Caco-2 (cell line): ENCODE measurements around the gene KIF16B. TPM values are rescaled to one million over a fixed set of nuclear protein-coding genes. Genes with fewer than 3 reads are reported as not detected.

Experiments used
- BruUV-seq: library from RNA; stranded (reverse); fragments of 400-500 nt; replicated peaks from 2 replicates; lab custom pipeline; 2021; lab: Mats Ljungman, UMichigan
- CTCF ChIA-PET: fragments of 300-600 bp; sonication (Branson Sonifier 250); formaldehyde crosslinking; loops from one replicate; lab custom pipeline; 2022; ENCODE audit warnings: antibody characterized with exemption; lab: Charles Lee
- POLR2A ChIA-PET: fragments of 300-600 bp; sonication (Branson Sonifier 250); formaldehyde crosslinking; loops from one replicate; lab custom pipeline; 2022; ENCODE audit warnings: antibody characterized with exemption; lab: Charles Lee
- DNase-seq, 2 experiments: peaks; one replicate each; pipeline versions ENCODE4 v3.0.0 to v3.0.0-alpha.2; 2020 to 2022
- H3K27me3 ChIP-seq: replicated peaks from 2 replicates; pipeline ENCODE4 v1.6.0; 2011; ENCODE audit warnings: low read length; ENCODE audit not compliant: control insufficient read depth, insufficient read depth
- H3K36me3 ChIP-seq: 2 replicates; pipeline ENCODE4 v1.5.1; 2011; ENCODE audit warnings: low read length; ENCODE audit not compliant: control insufficient read depth, insufficient read depth
- H3K4me1 ChIP-seq: fragments of 250-450 bp; sonication (Bioruptor Pico); 2 replicates; pipeline ENCODE4 v1.5.1; 2020; ENCODE audit warnings: mild to moderate bottlenecking
- H3K4me3 ChIP-seq: 2 replicates; pipeline ENCODE4 v1.5.1; 2011; ENCODE audit warnings: low read depth, mild to moderate bottlenecking, control low read depth, low read length
- H3K9me3 ChIP-seq: fragments of 250-450 bp; sonication (Bioruptor Pico); 2 replicates; pipeline ENCODE4 v1.5.1; 2020; ENCODE audit warnings: mild to moderate bottlenecking, moderate library complexity
- H3K27ac Mint-ChIP-seq: one replicate; pipeline ENCODE4 v1.8.0; 2022; ENCODE audit warnings: mixed read lengths; ENCODE audit not compliant: unreplicated experiment
- H3K27me3 Mint-ChIP-seq: one replicate; pipeline ENCODE4 v1.8.0; 2022; ENCODE audit warnings: mixed read lengths; ENCODE audit not compliant: insufficient read depth, unreplicated experiment
- H3K36me3 Mint-ChIP-seq: one replicate; pipeline ENCODE4 v1.8.0; 2022; ENCODE audit warnings: mild to moderate bottlenecking, mixed read lengths; ENCODE audit not compliant: insufficient read depth, unreplicated experiment
- H3K4me1 Mint-ChIP-seq: one replicate; pipeline ENCODE4 v1.8.0; 2022; ENCODE audit warnings: low read depth, mixed read lengths; ENCODE audit not compliant: unreplicated experiment
- H3K4me3 Mint-ChIP-seq: one replicate; pipeline ENCODE4 v1.8.0; 2022; ENCODE audit warnings: mild to moderate bottlenecking, moderate library complexity, mixed read lengths; ENCODE audit not compliant: unreplicated experiment
- H3K9me3 Mint-ChIP-seq: one replicate; pipeline ENCODE4 v1.8.0; 2022; ENCODE audit warnings: mixed read lengths; ENCODE audit not compliant: unreplicated experiment
- intact Hi-C: fragments of 100-400 bp; cut with micrococcal nuclease; formaldehyde crosslinking; loops from one replicate; pipeline ENCODE4 v1.10.0; 2022; ENCODE audit not compliant: unreplicated experiment
- total RNA-seq: library from RNA; stranded (reverse); gene quantifications from 2 replicates; pipeline ENCODE4 v1.2.3, GENCODE V29; 2022
- TF ChIP-seq, protein P1 (sequence below), 2 experiments: fragments of 200-600 bp in 1 of 2; IDR thresholded peaks; 1 replicate in 1 of 2; 2 replicates in 1 of 2; pipeline versions ENCODE4 v1.5.1 to v1.8.0; 2011 to 2022; ENCODE audit warnings: antibody characterized with exemption in 1 of 2, control low read depth in 1 of 2, inconsistent platforms in 1 of 2, low read depth in 1 of 2, low read length in 1 of 2, mild to moderate bottlenecking in 1 of 2, moderate library complexity in 1 of 2; ENCODE audit not compliant: insufficient read depth in 1 of 2, severe bottlenecking in 1 of 2, unreplicated experiment in 1 of 2

The KIF16B gene
- total RNA-seq, 1 experiment from 2014 or later = 11.3 TPM

DNA sequence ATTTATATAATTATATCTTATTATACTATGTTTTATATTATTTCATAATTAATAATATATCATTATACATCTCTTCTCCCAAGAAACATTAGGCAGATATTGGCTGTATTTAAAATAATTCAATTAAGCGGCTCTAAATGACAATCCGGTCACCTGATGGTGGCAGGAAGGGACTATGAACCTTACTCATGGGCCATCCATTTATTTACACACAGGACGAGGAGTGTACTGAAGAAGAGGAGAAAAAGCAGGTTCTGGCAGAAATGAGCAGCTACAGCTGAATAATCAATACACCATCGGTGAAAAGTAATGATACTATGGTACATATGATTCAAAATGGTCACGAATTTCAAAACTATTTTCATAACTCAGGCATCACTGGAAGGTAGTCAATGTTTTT, 277.7 kb downstream of the KIF16B start:
- no peaks in the 10 kb centered on the region for H3K9me3 Mint-ChIP-seq
- no peaks in the 10 kb centered on the region for H3K27me3 Mint-ChIP-seq
- ChIA-PET CTCF (no interaction called here), POLR2A (no interaction called here)
- H3K4me3 ChIP-seq = no peak overlapping the region
- no peak overlapping the region for H3K4me3 Mint-ChIP-seq
- TF ChIP-seq, protein P1, sequence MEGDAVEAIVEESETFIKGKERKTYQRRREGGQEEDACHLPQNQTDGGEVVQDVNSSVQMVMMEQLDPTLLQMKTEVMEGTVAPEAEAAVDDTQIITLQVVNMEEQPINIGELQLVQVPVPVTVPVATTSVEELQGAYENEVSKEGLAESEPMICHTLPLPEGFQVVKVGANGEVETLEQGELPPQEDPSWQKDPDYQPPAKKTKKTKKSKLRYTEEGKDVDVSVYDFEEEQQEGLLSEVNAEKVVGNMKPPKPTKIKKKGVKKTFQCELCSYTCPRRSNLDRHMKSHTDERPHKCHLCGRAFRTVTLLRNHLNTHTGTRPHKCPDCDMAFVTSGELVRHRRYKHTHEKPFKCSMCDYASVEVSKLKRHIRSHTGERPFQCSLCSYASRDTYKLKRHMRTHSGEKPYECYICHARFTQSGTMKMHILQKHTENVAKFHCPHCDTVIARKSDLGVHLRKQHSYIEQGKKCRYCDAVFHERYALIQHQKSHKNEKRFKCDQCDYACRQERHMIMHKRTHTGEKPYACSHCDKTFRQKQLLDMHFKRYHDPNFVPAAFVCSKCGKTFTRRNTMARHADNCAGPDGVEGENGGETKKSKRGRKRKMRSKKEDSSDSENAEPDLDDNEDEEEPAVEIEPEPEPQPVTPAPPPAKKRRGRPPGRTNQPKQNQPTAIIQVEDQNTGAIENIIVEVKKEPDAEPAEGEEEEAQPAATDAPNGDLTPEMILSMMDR (IDR thresholded peaks at IDR 0.05; ENCODE audit: insufficient read depth in 1 of 2, low read depth in 1 of 2, low read length in 1 of 2, severe bottlenecking in 1 of 2, unreplicated experiment in 1 of 2) = no peak
- intact Hi-C loops = no loop called here
- DNase-seq = no peak
- no TSS peak for BruUV-seq
- no peaks in the 10 kb centered on the region for H3K27me3 ChIP-seq
- H3K36me3 Mint-ChIP-seq = no peaks in the 10 kb centered on the region
- no peaks in the 10 kb centered on the region for H3K36me3 ChIP-seq
- H3K27ac Mint-ChIP-seq = no peak overlapping the region
- H3K4me1 ChIP-seq = peaks cover 18% of the 10 kb centered on the region
- H3K4me1 Mint-ChIP-seq = peaks cover 6% of the 10 kb centered on the region
- no peaks in the 10 kb centered on the region for H3K9me3 ChIP-seq

DNA sequence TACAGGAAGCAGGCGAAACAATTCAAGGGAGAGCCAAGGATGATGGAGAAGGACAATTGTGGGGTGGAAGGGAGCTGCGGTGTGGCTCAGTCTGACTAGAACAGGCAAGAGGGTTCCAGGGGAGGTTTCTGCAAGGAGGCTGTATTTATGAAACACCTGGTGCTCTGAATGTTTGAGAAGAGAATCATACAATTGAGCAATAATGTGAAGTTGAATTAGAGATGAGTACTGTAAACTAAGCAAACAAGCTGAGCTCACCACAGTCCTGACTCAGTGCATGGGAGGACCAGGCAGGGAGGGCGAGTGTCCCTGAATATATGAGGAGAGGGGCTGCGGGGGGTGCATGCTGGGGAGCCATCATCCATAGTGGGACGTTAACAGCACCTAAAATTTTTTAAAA, 279.7 kb downstream of the KIF16B start:
- Histone ChIP-seq H3K4me1 (peaks cover 33% of the 10 kb centered on the region), H3K4me3 (no peak overlapping the region), H3K36me3 (no peaks in the 10 kb centered on the region), H3K27me3 (no peaks in the 10 kb centered on the region), H3K9me3 (no peaks in the 10 kb centered on the region)
- peaks cover 16% of the 10 kb centered on the region for H3K4me1 Mint-ChIP-seq
- no peaks in the 10 kb centered on the region for H3K27me3 Mint-ChIP-seq
- H3K9me3 Mint-ChIP-seq = no peaks in the 10 kb centered on the region
- TF ChIP-seq, protein P1 (IDR thresholded peaks at IDR 0.05; ENCODE audit: insufficient read depth in 1 of 2, low read depth in 1 of 2, low read length in 1 of 2, severe bottlenecking in 1 of 2, unreplicated experiment in 1 of 2) = no peak
- no peak overlapping the region for H3K27ac Mint-ChIP-seq
- intact Hi-C loops = loop anchor here (5.0 kb wide), 1 partner anchor 184 kb away; no protein-coding TSS in a partner anchor
- BruUV-seq = no TSS peak
- POLR2A ChIA-PET = no interaction called here
- H3K36me3 Mint-ChIP-seq = no peaks in the 10 kb centered on the region
- no peak for DNase-seq
- no peak overlapping the region for H3K4me3 Mint-ChIP-seq
- CTCF ChIA-PET = no interaction called here

DNA sequence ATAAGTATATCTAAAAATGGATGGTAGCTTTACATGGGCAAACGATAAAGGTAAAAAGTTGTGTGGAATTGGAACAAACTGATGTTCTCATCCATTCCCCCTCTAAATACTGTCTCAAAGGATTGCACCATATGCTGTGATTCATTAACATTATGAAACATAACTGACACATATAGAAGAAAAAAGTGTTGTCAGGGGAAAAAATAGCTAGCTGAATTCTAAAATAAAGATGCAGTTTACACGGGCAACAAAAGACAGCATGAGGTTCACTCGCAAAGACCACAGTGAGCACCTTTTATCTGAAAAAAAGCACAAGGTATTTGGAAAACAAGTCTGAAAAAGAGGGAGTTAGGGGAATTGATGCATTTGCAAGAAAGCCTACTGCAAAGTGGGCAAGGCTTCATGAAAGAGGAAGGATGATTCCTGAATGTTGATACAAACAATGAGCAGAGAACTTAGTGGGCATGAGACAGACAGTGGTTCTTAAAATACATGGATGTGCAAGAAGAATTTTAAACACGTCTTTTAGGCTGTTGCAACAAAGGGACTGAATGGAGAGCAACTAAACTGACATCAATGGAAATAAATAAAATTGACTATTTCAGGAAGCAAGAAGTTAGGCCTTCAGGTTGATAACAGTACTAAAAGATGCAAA, 280.9 kb downstream of the KIF16B start:
- no peaks in the 10 kb centered on the region for H3K36me3 ChIP-seq
- TF ChIP-seq, protein P1 (IDR thresholded peaks at IDR 0.05; ENCODE audit: insufficient read depth in 1 of 2, low read depth in 1 of 2, low read length in 1 of 2, severe bottlenecking in 1 of 2, unreplicated experiment in 1 of 2) = no peak
- H3K4me1 Mint-ChIP-seq = peaks cover 12% of the 10 kb centered on the region
- H3K27me3 Mint-ChIP-seq = no peaks in the 10 kb centered on the region
- POLR2A ChIA-PET = no interaction called here
- BruUV-seq = no TSS peak
- no peaks in the 10 kb centered on the region for H3K9me3 ChIP-seq
- H3K4me1 ChIP-seq = peaks cover 33% of the 10 kb centered on the region
- H3K27me3 ChIP-seq = no peaks in the 10 kb centered on the region
- DNase-seq = no peak
- H3K4me3 Mint-ChIP-seq = no peak overlapping the region
- no peak overlapping the region for H3K4me3 ChIP-seq
- CTCF ChIA-PET = no interaction called here
- H3K36me3 Mint-ChIP-seq = no peaks in the 10 kb centered on the region
- intact Hi-C loops = loop anchor here (5.0 kb wide), 1 partner anchor 185 kb away; no protein-coding TSS in a partner anchor
- H3K27ac Mint-ChIP-seq = no peak overlapping the region
- H3K9me3 Mint-ChIP-seq = no peaks in the 10 kb centered on the region
